Kidney tubule cell (primary cell): ENCODE results near the gene NPSR1.
"Not testable (repeated sequence)": the region's sequence is repeated elsewhere in the genome, so short reads cannot be mapped to it uniquely, and the experiment has no call there.

Experiments
- DNase-seq: peaks from one replicate; pipeline ENCODE4 v3.0.0-alpha.2; 2018; ENCODE audit warnings: low spot score

NPSR1 gene

DNA sequence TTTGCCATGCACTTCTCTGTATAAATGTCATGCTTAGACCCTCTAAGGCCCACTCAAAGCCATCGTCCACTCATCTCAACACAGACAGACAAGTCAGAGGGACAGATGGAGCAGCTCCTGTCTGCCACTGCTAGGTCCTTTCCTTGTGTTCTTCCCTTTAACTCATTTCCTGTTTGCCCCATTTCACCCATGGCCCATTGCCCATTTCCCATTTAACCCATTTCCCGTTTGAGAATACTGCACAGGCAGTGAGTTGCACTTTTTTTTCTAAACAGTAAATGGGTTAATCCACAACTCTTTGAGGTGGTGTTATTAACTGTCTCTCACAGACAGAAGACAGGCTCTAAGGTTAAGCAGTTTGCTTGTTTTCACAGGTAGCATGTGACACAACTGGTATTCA, 179.3 kb downstream of the NPSR1 start:
- peak; percentile 39 for DNase-seq

DNA sequence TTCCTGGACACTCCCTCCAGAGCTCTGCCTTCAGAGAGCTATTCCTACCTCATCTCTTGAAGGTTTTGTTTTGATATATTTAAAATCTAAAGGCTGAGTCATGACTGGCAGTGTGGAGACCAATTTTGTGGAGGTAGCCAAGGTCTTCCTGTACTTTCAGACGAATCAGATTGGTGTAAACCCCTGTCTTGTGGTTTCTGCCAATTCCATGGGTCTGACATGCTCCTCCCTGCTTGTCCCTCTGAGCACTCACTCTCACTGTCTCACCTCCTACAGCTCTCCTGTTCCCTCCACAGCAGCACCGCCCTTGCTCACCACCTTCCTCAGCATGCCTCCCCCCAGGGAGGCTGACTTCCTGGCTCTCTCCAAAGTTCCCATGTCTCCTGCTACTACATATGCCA, 179.8 kb downstream of the NPSR1 start:
- DNase-seq = peak; percentile 78

DNA sequence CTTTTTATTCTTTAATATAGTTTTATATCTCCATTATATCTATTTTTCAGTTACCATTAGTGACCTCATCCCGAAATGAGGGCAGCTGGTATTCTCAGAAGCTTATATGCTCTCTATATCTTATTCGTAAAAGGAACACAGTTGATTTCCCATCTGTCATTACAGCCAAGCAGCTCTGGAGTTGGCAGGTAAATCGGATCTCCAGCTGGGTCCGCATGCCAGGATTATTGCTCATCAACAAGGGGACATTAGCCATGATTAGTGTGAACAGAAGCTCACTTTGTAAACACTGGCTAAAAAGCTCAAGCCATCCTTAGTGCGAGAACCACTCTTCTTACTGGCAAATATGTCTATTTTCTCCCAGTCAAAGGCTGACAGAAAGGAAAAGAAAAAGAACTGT, 180.3 kb downstream of the NPSR1 start:
- DNase-seq = peak; percentile 42

DNA sequence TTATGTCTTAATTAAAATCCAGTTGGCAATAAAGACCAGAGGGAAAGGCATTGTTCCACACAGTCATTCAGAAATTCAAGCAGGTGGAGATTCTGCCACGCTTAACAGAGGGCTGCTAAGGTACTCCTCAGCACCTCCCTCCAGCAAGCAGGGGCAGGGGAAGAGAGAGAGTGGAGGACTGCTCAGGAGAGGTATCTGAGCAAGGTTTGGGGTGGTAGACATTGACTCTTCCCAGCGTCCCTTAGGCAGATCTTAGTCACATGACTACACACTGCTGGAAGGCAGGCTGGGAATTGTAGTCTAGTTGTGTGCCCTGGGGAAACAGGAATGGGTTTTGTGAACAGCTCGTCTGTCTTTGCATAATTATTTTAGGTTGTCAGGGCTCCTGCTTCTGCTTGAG, 181.6 kb downstream of the NPSR1 start:
- DNase-seq = no peak

DNA sequence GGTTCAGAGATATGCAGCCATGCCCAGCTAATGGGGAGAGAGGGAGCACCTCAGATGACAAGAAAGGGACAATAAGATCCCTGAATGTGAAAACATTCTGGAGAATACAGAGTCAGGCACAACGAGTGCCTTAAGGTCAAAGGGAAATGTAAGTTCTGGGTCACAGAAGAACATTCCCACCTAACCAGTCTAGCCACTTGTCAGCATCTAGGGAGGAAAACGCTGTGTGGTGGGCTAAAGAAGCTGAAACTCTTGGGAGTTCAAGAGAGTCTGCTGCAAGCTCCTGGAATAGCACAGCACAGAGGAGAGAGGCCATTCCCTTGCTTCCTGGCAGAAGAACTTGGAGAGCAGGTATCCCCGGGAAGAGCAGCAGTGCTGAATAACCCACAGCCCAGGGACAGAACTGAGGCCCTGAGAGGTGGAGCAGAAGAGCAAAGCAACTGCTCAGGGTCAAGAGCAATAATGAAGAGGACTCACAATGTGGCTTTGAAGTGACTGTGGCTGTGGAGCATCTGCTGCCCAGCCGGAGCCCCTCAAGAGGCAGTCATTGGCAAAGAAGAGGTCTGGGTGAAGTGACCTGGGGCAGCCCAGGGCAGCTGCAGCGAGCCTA, 182.3 kb downstream of the NPSR1 start:
- no peak for DNase-seq

DNA sequence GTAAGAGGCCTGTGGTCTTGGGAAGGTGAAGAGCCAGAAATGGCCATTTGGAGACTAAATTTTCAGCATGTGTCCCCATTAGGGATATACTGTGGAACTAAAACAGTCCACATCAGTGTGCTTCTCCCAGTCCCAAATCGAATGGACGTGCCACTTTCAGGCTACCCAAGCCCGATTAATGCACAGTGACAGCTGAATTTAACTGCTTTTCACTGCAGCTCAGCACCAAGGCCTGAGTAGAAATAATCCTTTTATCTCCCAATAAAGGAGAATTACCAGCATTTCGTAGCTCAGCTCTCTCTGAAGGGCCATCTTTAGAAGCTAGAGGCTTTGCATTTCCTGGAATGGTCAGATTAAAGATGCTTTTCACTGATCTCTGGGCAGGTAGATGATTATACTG, 183.3 kb downstream of the NPSR1 start:
- DNase-seq = no peak

DNA sequence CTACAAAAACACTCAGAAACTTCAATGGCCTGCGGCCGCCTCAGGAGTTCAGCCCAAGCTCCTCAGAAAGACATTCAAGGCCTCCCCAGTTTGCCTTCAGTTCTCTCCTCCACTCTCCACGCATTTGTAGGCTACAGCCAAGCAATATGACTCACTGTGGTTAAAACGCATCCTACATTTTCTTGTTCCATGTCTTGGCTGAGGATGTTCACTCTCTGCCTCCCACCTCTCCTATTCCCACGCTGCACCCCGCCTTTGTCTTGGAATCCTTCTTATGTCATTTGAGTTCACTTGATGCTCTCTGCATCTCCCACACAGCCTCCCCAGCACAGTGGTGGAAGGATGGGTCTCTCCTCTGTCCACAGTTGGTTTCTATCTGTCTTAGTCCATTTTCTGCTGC, 184.8 kb downstream of the NPSR1 start:
- DNase-seq = no peak

DNA sequence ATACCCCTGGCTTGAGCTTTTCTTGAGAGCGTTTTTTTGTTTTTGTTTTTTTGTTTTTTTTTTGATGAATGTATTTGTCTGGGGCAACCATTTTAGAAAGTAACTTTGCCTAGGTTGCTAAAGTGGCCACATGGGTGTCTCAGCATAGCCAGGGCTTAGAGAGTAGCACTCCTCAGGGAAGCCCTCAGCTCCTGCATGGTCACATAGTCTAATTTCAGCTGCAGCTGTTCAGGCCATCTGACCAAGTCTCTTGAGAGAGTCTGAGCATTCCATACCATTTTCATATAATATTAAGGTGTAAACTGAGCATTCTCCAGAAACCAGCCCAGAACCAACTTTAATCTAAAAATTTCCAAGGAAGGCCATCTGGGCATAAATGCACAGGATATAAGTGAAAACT, 186.4 kb downstream of the NPSR1 start:
- DNase-seq = no peak

DNA sequence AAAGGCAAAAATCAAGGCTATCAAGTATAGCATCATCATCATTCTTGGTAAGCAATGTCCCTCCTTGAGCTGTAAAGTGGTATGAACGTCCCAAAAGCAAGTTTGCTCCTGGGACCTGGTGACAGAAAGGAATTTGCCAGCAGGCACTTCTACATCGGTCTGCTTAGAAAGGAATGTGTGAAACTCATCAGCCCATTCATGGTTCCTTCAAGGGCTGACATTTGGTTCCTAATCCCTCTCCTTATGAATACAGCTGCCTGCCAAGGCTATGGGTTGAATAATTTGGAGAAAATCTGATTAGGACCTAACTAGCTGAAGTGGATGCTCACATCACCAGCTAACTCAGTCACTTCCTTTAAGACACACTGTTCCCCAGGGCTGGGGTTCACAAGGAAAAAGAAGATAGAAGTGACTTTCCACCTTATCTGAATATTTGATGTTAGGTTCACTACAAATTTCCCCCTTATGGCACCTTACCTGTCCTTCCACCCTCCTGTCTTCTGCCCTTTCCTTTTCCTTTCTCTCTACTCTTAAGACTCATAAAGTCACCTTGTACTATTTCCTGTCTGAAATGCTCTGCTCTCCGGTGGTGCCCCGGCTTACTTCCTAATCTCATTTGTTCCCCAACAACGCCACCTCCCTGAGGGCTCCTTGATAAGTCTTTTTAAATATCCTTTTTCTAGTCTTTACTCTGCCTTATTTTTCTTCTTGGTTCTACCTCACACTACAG, 187.1 kb downstream of the NPSR1 start:
- DNase-seq = no peak

DNA sequence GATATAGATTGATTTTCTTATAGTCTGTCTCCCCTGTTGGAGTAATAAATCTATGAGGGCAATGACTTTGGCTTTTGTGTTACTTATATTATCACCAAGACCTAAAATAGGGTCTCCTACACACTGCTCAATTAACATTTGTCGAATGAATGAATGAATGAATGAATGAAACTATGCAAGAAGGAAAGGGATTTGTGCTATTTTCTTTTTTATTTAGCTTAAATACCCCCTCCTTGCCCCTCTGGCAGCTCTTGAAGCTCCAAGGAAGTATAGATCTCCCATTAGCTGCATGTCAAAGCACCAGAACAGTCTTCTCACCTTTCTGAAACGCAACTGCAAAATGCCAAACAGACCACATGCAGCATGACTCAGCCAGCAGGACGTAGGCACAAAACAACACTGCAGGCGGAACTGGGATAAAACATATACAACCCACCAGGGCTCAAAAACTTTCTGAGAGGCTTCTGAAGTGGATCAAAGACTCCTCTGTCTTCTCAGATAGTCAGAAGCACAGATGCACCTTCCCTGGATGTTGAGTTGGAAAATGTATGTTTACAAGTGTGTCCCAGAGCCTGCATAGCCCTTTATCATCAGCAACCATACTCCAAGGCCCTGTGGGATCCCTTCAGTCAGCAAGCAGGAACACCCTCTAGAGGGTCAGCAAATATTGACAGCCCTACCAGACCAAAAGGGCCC, 187.8 kb downstream of the NPSR1 start:
- DNase-seq = peak; percentile 23

DNA sequence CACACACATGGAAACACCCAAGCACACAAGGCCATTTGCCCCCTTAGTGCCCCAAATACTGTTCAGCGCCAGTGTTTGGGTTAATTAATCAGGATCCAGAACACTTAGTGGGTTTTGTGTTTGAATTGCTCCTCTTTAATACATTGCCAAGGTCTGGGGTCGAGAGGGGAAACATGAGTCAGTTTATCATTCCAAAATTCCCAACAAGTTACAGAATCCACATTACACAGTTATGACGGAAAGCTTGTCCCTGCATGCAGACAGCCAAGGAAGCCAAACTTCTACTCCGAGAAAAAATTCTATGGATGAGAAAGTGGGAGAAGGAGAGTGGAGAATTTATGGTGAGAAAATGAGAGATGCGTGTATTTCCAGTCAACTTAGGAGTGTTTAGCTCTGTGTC, 189.0 kb downstream of the NPSR1 start:
- no peak for DNase-seq

DNA sequence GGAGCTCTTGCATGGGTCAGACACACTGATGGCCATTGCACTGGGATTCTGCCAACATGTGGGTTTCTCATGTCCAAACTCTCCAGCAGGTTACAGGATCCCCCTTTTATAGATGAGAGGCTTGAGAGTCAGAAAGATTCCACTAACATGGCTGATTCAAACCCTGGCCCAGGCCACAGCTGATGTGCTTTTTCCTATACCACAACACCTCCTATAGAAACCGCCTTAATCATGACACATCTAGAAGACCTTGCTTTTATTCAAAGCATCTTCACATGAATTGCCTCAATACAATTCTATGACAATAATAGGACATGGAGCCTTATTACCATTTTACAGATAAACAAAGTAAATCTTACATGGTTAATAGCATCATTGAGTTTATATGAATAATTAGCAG, 190.7 kb downstream of the NPSR1 start:
- DNase-seq = no peak

DNA sequence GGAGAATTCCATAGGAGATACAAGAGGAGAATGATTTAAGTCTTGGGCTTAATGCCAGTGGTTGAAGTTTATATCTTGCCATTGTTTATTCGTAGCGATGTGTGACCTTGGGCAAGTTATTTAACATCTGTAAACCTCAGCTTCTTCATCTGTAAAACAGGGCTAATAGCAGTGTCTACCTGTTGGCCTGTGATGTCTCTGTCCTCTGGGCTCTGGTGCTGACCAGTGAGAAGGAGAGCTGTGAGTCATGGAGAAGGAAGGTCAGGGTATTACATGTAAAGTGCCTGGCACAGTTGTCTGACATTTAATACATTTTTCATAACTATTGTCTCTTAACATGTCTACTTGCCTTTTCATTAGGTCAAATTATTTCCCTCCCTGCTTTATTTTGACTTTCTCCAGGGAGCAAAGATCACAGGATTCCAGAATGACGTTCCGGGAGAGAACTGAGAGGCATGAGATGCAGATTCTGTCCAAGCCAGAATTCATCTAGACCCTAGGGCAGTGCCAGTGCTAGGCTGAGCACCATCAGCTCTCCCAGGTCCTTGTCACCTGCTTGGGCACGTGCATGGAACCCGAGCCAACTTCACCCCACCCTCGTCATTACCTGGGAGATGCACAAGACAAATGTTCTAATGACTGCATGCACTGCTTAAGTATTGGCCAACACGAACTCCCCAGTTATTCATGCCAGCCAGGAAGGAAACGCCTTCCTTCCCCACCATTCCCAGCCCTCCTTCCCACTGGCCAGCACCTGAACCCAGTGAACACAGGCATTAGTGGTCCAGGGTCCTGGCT, 191.3 kb downstream of the NPSR1 start:
- peak; percentile 56 for DNase-seq

DNA sequence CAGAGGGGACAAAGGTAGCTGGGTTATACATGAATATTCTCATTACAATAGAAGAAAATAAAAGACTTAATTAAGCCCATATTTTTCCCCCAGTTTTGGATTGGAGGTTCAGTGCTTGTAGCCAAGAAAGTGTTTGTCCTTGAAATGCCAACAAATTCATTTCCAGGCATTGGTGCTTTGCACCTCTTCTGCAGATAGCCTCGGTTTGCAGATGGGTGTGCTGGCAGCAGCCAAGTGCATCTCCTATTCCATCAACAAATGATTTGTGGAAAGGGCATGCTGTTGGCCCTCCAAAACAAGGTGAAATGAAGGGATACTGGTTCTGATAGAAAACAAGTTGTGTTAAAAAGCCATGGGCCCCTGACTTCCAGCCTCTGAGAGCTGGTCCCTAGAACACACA, 192.0 kb downstream of the NPSR1 start:
- DNase-seq = no peak

DNA sequence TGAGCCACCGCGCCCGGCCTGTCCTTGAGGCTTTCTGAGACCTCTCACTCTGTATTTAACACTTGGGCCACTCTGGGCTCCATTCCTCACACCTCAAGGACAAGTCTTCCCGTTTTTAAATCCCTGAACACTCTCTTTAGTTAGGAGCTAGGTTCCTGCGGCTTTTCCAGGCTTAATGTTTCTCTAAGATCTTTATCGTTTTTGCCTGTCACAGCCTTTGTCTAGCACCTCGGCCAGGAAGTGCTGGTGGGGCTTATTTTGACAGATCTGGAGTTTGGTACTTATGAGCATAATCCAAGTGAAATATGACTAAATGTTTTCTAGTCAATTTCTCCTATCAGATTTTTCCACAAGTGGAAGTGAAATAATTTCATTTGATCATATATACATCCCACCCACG, 192.7 kb downstream of the NPSR1 start:
- DNase-seq = no peak

DNA sequence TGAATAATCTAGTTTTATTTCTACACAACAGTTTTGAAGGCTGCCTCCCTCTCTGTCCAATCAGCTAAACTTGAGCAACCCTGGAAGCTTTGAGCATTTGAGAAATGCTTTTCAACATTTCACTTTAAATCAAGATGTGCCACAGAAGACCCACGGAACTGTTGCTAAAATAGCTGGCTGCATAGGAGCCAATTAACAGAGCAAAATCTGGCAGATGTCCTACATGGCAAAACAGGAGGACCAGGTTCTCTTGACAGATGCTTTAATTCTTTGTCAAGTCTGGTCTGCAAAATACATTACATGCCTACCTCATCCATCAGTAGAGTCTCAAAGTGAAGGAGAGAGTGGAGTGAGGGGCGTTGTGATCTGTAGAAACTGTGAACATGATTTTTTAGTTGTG, 193.4 kb downstream of the NPSR1 start:
- no peak for DNase-seq

DNA sequence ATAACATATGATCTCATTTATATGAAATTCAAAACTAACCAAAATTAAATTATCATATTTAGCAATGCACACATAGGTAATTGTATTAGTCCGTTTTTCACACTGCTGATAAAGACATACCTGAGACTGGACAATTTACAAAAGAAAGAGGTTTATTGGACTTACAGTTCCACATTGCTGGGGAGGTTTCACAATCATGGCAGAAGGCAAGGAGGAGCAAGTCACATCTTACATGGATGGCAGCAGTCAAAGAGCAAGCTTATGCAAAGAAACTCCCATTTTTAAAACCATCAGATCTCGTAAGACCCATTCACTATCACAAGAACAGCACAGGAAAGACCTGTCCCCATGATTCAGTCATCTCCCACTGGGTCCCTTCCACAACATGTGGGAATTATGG, 200.4 kb downstream of the NPSR1 start:
- not testable (repeated sequence) for DNase-seq

DNA sequence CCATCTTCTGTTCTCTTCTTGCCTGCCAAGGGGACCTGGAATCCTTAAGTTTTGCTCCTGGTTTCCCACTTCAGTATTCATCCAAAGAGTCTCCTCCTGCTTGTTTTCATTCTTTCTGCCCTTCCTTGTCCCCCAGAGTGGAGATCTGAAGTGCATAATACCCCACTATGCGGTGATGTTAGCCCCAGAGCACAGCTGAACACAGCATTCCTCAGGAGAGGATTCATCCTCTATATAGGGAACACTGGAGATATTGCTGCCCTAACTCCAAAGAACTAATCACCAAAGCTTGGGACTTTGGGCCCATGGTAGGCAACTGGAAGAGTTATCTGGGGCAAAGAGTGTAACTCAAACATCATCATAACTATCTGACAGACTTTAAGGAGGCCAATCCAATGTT, 201.3 kb downstream of the NPSR1 start:
- not testable (repeated sequence) for DNase-seq

DNA sequence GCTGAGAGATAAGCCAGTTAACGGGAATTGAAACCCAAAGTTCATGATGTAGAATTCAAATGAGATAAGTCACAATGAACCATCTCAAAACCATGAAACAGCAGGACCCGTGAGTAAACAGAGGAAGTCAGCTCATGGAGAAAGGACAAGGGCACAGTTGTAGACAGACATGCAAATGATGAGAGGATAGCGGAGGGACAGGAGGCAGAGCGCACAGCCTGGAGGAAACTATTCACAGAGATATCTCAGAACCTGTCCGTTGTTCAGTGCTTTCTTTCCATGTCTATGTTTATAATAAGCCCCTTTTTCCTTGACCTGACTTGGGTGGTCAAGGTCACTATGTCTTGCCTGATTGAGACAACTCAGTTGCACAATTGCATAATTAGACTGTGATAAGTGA, 208.2 kb downstream of the NPSR1 start:
- not testable (repeated sequence) for DNase-seq

DNA sequence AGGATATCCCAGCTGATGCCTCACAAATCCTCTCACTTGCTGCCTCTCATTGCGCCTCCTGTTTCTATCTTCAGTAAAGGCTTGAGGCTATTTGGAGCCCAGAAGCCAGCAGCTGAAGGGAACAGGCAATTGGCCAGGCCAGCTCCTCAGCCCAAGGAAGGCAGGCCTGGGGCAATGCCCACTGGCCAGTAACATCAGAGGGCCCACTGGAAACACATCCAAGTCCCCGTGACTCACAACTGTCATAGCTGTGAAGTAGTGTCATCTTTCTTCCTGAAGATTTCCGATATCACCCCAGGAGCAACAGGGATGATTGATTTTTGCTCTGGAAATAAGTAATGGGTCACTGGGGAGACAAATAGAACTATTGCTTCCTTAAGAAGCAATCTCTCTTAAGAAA, 209.3 kb downstream of the NPSR1 start:
- peak; percentile 56 for DNase-seq

DNA sequence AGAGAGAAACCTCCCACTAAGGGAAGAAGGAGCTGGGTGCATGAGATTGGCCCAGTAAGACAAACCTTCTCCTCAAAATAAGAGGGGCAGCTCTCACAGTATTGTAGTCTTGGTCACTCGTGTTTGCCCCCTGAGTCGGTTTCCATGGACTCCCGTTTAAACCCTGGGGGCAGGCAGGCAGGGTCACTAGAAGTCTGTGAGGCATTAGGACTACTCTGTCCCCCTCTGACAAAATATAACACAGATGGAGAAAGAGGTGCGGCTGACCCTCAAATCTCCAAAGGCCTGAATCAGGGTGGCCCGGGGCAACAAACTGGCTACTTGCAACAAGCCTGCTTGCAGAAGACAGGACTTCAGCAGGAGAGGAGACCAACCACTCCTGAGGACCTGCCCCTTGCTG, 210.6 kb downstream of the NPSR1 start:
- not testable (repeated sequence) for DNase-seq

DNA sequence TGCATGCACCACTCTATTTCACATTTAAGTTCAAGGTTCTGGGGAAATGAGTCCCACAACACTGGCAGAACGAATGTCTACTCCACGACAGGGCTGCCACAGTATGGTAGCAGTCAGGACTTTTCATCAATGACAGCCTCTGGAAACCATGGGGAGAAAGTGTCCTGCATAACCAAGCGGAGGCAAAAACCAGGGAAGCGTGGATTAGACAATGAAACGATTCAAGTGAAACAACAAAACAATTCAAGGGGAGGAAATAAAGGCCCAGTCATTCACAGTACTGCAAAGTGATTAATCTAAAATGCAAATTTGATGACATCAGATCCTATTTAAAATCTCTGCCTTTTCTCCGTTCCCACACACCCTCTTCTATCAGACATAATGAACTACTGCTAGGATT, 211.0 kb downstream of the NPSR1 start:
- no peak for DNase-seq

DNA sequence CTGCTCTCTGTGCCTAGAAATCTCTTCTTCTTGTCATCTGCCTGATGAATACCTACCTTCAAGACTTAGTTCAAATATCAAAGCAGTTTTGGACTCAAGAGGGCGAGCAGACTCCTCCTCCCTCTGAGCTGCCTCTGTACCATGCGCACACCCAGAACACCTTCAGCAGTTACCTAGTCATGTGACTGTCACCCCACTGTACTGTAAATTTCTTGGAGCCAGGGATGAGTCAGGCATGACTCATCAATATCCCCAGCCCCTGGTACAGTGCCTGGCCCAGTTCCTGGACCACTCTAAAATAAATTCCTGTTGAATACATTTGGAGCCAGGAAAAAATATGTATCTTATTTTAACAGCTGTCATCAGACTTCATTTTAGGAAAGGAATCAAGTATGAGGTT, 212.0 kb downstream of the NPSR1 start:
- not testable (repeated sequence) for DNase-seq
